NCI-H510A treated with DMSO at 0.1 percent for 48 hours (cell line): ENCODE measurements around the gene ANKUB1.

Experiments used
- DNase-seq: peaks from one replicate; lab custom pipeline; 2025; lab: John Stamatoyannopoulos, UW

ANKUB1 gene

GRCh38 chr3:149808209-149808829, 16.0 kb upstream of the ANKUB1 start:
- DNase-seq, result peak; percentile 38

DNA sequence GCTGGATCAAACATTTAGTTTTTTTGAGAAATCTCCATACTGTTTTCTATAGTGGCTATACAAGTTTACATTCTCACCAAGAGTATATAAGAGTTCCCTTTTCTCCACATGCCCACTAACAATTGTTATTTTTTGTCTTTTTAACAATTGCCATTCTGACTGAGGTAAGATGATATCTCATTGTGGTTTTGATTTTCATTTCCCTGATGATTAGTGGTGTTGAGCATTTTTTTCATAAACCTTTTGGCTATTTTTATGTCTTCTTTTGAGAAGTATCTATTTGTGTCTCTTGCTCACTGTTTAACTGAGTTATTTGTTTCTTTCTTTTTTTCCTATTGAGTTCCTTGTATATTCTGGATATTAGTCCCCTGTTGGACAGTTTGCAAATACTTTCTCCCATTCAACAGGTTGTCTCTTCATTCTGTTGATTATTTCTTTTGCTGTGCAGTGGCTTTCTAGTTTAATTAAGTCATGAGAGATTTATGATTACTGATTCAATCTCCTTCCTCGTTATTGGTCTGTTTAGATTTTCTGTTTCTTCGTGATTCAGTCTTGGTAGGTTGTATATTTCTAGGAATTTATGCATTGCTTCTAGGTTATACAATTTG, 13.9 kb upstream of the ANKUB1 start:
- no peak for DNase-seq

DNA sequence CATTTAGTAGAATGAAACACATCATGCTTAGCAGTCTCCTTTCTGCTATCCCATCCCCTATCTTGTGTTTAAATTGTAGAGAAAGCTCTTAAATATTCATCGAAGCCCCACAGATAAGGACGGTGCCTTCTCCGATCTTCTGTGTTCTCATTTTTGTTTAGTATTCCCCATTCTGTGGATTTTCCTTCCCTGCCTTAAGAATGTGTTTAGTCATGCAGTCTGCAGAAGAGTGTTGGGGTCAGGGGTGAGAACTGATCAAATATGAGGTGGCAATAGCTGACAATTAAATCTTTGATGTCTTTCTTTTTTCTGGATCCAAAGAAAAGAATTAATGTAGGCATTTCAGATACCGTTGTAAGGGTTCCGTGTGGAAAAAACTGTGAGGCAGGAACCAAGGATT, 9.3 kb upstream of the ANKUB1 start:
- no peak for DNase-seq

- no peak for DNase-seq
Observed at GRCh38 chr3:149801195-149801594, 8.8 kb upstream of the ANKUB1 start.

DNA sequence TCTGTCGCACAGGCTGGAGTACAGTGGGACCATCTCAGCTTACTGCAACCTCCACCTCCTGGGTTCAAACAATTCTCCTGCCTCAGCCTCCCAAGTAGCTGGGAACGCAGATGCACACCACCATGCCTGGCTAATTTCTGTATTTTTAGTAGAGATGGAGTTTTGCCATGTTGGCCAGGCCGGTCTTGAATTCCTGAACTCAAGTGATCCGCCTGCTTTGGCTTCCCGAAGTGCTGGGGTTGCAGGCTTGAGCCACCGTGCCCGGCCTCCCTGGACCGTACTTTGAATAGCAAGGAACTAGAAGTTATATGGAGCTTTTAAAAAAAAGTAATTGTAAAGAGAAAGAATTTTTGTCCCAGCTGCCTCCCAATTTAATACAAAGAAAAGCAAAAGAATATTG, 8.3 kb upstream of the ANKUB1 start:
- DNase-seq, result no peak

DNA sequence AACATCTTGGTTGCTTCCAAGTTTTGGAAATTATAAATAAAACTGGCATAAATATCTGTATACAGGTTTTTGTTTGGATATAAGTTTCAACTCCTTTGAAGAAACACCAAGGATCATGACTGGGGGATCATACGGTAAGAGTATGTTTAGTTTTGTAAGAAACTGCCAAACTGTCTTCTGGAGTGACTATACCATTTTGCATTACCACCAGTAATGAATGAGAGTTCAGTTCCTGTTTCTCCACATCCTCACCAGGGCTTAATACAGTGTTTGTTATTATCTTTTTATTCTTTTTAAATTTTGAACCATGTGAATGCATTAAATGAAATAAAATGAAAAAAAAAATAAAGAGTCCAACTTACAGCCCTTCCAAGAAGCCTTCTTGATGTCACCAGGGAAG, 3.7 kb upstream of the ANKUB1 start:
- no peak for DNase-seq

DNA sequence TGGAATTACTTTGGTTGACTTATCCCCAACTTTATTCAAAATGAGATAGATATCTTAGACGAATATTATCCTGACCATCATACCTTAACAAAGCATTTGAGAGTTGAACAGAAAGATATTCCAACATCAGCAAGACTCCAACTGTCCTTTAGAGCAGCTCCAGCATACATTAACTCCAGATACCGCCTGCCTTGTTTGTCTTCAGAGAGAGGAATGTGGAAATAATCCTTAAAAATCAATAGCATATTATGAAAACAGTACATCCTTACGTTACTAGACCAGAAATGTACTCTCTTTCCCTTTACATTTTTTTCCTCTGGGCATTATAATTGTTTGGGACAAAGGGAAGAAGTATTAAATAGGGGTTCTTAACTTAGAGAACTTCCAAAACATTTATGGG, 1.7 kb downstream of the ANKUB1 start:
- DNase-seq, result no peak

DNA sequence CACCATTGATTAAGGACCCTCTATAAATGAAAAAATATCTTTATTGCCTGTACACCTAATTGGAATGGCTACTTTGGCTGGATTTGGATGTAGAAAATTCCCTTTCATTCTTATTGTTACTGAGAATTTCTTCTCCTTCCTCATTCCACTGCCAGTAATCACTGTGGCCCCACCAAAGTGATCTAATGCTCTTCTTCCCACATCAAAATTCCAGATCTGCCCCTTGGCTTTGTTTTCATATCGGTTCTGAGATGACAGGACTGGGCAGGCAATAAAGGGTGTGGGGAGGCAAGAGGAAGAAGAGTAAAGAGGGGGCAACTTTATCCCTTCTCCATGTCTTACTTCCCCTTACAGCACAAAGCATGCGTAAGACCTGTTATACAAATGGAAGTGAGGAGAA, 2.1 kb downstream of the ANKUB1 start:
- DNase-seq, result no peak

GRCh38 chr3:149784064-149784704, 8.2 kb downstream of the ANKUB1 start:
- DNase-seq, result no peak

- no peak for DNase-seq
Observed at GRCh38 chr3:149783576-149783975, 8.8 kb downstream of the ANKUB1 start.

DNA sequence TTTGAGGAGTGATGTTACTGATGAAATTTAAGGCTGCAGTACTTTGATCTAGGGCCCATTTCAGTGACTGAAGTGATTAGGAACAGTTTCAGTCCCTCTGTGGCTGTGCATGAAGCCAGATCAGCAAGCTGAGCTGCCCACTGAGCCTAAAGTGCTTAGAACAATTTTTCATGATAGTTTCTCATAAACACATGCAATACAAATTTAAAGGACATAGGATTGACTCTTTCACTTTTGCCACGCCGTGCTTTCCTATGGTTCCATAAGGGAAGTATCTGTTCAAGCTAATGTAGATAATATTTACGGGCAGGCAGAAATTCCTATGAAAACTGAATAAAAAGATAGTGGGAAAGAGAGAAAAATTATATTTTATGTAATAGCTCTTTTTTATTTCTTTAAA, 10.6 kb downstream of the ANKUB1 start:
- no peak for DNase-seq

GRCh38 chr3:149781211-149781610, 11.1 kb downstream of the ANKUB1 start:
- DNase-seq, result no peak

DNA sequence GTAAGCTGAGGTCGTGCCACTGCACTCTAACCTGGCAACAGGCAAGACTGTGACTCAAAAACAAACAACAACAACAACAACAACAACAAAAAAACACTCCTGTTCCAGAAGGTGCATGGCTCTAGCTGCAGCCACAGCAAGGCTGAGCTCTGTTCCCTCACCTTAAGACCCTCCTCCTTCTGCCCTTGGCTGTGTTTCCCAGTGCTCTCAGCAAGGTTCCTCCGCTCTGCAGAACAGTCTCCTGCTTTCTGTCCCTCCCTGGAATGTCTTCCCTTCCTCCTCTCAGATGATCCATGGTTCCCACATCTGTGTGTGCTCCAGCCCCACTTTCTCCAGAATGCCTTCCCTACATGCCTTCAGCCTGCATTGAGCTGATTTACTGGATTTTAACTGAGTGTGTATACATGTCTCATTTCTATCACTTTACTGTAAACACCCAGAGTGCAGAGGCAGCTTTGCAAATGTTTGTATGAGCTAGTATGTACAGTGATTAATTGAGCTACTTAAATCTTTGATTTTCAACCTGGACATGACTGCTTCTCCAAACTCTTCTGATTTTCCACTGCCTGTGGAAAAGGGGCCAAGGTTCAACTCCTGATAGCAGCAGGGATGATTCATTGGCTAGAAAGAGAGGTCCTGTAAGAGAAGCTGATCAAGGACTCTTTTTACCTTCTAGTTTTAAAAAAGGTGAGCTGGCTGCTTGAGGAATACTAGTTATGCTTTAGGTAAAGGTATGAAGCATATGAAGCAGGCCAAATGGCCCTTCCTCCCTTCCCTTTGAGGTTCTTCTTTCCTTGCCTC, 14.7 kb downstream of the ANKUB1 start:
- DNase-seq, result no peak

GRCh38 chr3:149776170-149776569, 16.2 kb downstream of the ANKUB1 start:
- DNase-seq, result no peak

DNA sequence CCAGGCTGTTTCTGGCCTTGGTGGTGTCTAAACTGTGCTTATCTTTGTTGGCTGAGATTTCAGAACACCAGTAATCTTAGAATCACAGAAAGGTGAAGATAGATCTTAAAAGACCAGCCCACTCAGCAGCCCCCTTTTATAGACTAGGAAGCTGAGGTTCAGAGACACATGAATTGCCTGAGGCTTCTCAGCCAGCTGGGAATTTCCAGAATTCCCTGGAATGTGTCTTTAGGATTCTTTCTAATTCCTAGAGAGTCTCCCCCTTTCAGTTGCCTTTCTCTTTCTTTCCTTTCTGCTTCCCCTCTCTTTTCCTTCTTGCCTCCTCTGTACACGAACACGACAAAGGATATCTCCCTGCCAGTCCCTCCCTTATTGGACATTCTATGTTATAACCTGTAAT, 19.5 kb downstream of the ANKUB1 start:
- DNase-seq, result no peak

DNA sequence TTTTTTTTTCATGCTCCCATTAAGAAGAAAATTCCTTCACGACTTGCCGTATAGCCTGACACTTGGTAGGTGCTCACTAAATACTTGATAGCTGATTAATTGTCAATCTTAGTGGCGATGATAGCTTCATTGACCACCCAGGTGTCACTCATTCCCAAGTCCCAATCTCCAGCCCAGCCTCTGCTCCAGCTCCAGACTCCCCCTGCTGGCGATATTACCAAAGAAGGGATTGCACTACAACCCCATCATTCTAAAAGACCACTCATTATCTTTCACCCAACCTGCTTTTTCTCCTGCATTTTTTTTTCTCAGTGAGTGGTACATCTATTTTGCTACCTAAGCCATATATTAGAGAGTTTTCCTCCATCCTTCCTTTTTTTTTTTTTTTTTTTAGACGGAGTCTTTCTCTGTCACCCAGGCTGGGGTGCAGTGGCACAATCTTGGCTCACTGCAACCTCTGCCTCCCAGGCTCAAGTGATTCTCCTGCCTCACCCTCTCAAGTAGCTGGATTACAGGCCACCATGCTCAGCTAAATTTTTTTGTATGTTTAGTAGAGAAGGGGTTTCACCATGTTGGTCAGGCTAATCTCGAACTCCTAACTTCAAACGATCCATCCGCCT, 20.6 kb downstream of the ANKUB1 start:
- DNase-seq, result peak; percentile 28

DNA sequence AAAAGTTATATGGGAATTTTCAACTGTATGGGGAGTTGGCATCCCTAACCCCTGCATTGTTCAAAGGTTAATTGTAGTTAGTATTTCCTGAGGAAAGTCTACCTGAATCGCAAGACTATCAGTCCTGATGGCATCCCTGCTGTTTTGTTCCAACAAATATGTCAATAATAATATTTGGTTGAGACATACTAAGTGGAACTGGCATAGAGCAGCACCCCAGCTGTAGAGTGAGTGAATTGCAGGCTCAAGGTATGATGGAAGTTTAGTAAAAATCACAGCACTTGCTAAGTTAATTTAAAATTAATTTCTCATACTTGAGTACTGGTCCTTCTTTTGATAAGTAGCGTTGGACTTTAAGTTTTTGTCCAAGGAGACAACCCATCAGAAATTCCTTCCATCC, 22.1 kb downstream of the ANKUB1 start:
- no peak for DNase-seq

GRCh38 chr3:149768704-149769103, 23.6 kb downstream of the ANKUB1 start:
- DNase-seq, result no peak

- DNase-seq, result no peak
Observed at GRCh38 chr3:149767720-149768119, 24.6 kb downstream of the ANKUB1 start.

DNA sequence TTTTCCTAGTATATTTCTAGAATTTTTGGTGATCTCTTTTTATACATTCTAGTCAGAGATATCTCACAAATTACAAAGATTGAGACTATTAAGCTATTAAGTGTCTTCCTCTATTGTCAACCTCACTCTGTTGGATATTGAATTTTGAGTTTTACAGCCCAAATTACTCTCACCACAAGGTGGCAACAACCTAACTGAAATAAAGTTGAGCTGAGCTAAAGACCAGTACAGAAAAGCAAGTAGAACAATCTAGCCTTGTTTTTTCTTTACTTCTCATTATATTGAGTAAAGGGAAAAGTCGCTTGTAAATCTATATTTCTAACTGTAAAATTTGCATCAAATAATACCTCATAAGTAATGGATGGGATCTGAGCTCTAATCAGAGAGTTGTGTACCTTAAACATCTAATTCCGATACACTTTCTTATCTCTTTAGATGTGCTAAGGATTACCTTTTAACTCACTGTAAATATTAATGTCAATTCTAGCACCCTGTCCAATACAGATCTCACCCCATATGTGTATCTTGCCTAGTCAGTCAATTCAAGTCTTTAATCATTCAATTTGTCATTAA, 26.5 kb downstream of the ANKUB1 start:
- no peak for DNase-seq

DNA sequence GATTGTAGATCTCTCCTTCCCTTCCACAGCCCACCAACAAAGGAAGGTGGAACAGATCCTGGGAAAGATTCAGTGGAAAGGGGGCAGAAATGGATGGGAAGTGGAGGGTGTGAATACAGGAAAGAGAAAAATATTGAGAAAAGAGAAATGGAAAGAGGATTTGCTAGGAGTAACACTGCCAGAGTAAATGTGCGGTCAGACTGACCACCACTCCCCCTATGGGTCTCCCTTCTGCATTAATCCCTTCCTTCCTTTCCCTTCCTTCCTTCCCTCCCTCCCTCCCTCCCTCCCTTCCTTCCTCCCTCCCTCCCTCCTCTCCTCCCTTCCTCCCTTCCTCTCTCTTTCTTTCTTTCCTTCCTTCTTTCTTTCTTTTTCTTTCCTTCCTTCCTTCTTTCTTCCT, 28.1 kb downstream of the ANKUB1 start:
- no peak for DNase-seq

DNA sequence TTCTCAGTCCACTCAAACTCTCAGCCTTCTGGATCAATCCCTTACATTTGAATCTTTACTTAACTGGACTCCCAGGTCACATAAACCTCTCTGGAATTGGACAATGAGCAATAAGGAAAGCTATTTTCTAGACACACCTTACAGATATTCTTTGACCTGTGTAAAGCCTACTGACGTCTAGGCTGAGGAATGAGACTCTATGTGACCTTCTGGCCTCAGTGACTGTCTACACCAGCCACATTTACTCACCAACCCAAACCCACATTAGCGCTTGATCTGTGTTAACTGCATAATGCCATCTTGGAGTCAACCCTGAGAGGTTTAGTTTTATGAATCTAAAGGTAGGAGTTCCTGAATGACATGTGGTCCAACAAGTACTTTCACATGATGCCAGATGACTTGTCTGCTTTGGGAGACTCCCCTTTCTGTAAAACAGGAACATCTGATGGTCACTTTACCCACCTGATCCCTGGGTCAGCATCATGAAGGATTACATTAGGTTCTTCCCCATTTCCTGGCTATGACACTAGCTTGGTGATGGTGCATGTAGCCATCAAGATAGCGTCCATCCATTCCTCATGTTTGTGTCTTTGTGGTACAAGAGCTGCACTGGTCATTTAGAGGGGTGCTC, 28.7 kb downstream of the ANKUB1 start:
- no peak for DNase-seq
